Mucosa of gallbladder (tissue), 1 donor: ENCODE results near the gene SYNPO. TPM values are rescaled to one million over a fixed set of nuclear protein-coding genes. Genes with fewer than 3 reads are reported as not detected.

Experiments used
- DNase-seq: peaks from one replicate; pipeline ENCODE4 v3.0.0-alpha.2; 2020; ENCODE audit warnings: low spot score
- total RNA-seq: library from RNA; stranded (reverse); gene quantifications from one replicate; pipeline ENCODE4 v1.2.1, GENCODE V29; 2021
- donor health status: DM: no; HTN: no; CAD: no.

Gene SYNPO
- total RNA-seq, 1 donor from 2014 or later = 123 TPM

DNA sequence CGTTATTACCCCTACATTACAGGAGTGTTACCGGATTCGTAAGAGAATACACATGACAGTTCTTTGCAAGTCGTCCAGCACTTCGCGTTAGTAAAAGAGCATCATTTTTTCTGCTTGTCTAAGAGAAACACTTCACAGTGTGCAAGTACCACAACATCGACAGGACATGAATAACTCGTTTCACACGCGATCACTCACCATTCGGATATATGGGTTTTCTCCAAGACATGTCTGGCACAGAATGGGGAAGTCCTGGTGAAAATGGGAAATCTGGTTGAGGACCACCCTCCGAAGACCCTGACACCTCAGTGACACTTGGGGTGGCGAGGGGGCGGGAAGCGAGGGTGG is 59.8 kb downstream of the SYNPO start:
- no peak for DNase-seq

- DNase-seq = peak; percentile 94
Measured at GRCh38 chr5:150700594-150701377, 60.3 kb downstream of the SYNPO start, which contains the start of gene RBM22. RBM22 (minus strand) TSS chr5:150701062; CDS start chr5:150700985, 77 bp downstream.

DNA sequence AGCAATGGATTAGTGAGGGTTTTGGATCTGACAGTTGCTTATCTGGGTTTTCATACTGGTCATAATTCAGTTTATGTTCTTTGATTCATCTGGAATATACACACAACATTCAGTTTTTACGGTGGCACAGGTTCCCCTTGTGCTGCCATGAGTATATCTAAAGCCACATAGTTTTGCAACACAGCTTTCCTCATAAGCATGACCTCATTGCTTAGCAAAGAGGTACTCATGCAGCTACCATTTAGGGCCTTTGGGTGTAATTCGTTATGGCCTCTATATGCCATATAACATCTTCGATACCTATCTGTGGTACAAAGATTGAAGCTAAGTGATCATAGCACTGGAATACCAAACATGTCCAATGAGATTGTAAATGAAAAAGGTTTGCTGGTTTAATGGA is 63.3 kb downstream of the SYNPO start:
- DNase-seq = no peak

GRCh38 chr5:150706776-150707390 is 66.4 kb downstream of the SYNPO start:
- DNase-seq = no peak

Other genes starting within 250 kb of the SYNPO start
- 1,336 TPM for gene CD74, start 227.8 kb upstream of the SYNPO start, total RNA-seq
- 1,424 TPM for gene RPS14, start 190.9 kb upstream of the SYNPO start, total RNA-seq
- gene NDST1, start 132.5 kb upstream of the SYNPO start, total RNA-seq = 80.7 TPM
- gene MYOZ3, start 20.6 kb downstream of the SYNPO start, total RNA-seq = 2.2 TPM
- 46.1 TPM for gene RBM22, start 60.4 kb downstream of the SYNPO start, total RNA-seq
- 69.4 TPM for gene DCTN4, start 118.4 kb downstream of the SYNPO start, total RNA-seq
- gene SMIM3, start 138.1 kb downstream of the SYNPO start, total RNA-seq = 9.5 TPM
- gene IRGM, start 205.9 kb downstream of the SYNPO start, total RNA-seq = 0.29 TPM